H9 (cell line): ENCODE measurements around the gene CCDC138. TPM values are rescaled to one million over a fixed set of nuclear protein-coding genes. Genes with fewer than 3 reads are reported as not detected.

ENCODE experiments used
- DNase-seq: peaks from one replicate; pipeline ENCODE4 v3.0.0-alpha.2; 2017
- H2AFZ ChIP-seq: one replicate; pipeline ENCODE4 v1.6.1; 2013; ENCODE audit warnings: mild to moderate bottlenecking, low read length, control low read depth, moderate library complexity
- H2AK5ac ChIP-seq: 2 replicates; pipeline ENCODE4 v1.6.1; 2013; ENCODE audit warnings: low read length, control low read depth, mixed read lengths; ENCODE audit not compliant: insufficient read length
- H2BK120ac ChIP-seq: one replicate; pipeline ENCODE4 v1.6.1; 2013; ENCODE audit warnings: low read depth, mild to moderate bottlenecking, low read length, control low read depth, inconsistent platforms; ENCODE audit not compliant: poor library complexity, severe bottlenecking
- H2BK12ac ChIP-seq: 2 replicates; pipeline ENCODE4 v1.6.1; 2013; ENCODE audit warnings: low read length, control low read depth, mixed read lengths, low read depth; ENCODE audit not compliant: insufficient read length
- H2BK15ac ChIP-seq: 2 replicates; pipeline ENCODE4 v1.6.1; 2013; ENCODE audit warnings: low read depth, low read length, control low read depth
- H2BK20ac ChIP-seq: one replicate; pipeline ENCODE4 v1.6.1; 2013; ENCODE audit warnings: low read depth, mild to moderate bottlenecking, low read length, control low read depth, inconsistent platforms; ENCODE audit not compliant: poor library complexity, severe bottlenecking
- H2BK5ac ChIP-seq: 2 replicates; pipeline ENCODE4 v1.6.1; 2013; ENCODE audit warnings: low read length, control low read depth, mixed read lengths; ENCODE audit not compliant: insufficient read length
- H3K14ac ChIP-seq: 2 replicates; pipeline ENCODE4 v1.6.1; 2013; ENCODE audit warnings: low read length, control low read depth; ENCODE audit not compliant: insufficient read depth
- H3K18ac ChIP-seq: 2 replicates; pipeline ENCODE4 v1.6.1; 2013; ENCODE audit warnings: low read depth, mild to moderate bottlenecking, mixed read lengths, low read length, control low read depth; ENCODE audit not compliant: insufficient read length
- H3K23ac ChIP-seq: 2 replicates; pipeline ENCODE4 v1.6.1; 2013; ENCODE audit warnings: low read length, control low read depth, mixed read lengths, low read depth; ENCODE audit not compliant: insufficient read length
- H3K23me2 ChIP-seq: 2 replicates; pipeline ENCODE4 v1.6.1; 2013; ENCODE audit warnings: low read depth, mild to moderate bottlenecking, mixed read lengths, low read length, control low read depth; ENCODE audit not compliant: insufficient read length, poor library complexity, severe bottlenecking
- H3K27ac ChIP-seq: 2 replicates; pipeline ENCODE4 v1.5.1; 2013; ENCODE audit warnings: low read length, control low read depth, mixed read lengths, low read depth; ENCODE audit not compliant: insufficient read length
- H3K27me3 ChIP-seq: 2 replicates; pipeline ENCODE4 v1.6.1; 2013; ENCODE audit warnings: low read length, control low read depth, inconsistent platforms; ENCODE audit not compliant: insufficient read depth
- H3K4ac ChIP-seq: 2 replicates; pipeline ENCODE4 v1.6.1; 2013; ENCODE audit warnings: low read depth, mild to moderate bottlenecking, control low read depth, inconsistent platforms, low read length, moderate library complexity
- H3K4me1 ChIP-seq: 2 replicates; pipeline ENCODE4 v1.6.1; 2013; ENCODE audit warnings: low read length, control low read depth, inconsistent platforms; ENCODE audit not compliant: insufficient read depth
- H3K4me2 ChIP-seq: 2 replicates; pipeline ENCODE4 v1.6.1; 2013; ENCODE audit warnings: low read length, control low read depth, mixed read lengths; ENCODE audit not compliant: insufficient read length, insufficient read depth
- H3K56ac ChIP-seq: 2 replicates; pipeline ENCODE4 v1.6.1; 2013; ENCODE audit warnings: low read depth, mild to moderate bottlenecking, mixed read lengths, low read length, control low read depth; ENCODE audit not compliant: insufficient read length
- H3K79me1 ChIP-seq: 2 replicates; pipeline ENCODE4 v1.6.1; 2013; ENCODE audit warnings: low read depth, mild to moderate bottlenecking, moderate library complexity, low read length, control low read depth, inconsistent platforms; ENCODE audit not compliant: insufficient read depth, poor library complexity, severe bottlenecking
- H3K79me2 ChIP-seq: 2 replicates; pipeline ENCODE4 v1.6.1; 2013; ENCODE audit warnings: low read length, control low read depth, inconsistent platforms; ENCODE audit not compliant: insufficient read depth
- H3K9ac ChIP-seq: 2 replicates; pipeline ENCODE4 v1.6.1; 2013; ENCODE audit warnings: low read length, control low read depth, mixed read lengths; ENCODE audit not compliant: insufficient read length; ENCODE audit errors: extremely low read depth
- H3K9me3 ChIP-seq: one replicate; pipeline ENCODE4 v1.6.1; 2013; ENCODE audit warnings: low read depth, low read length, inconsistent platforms; ENCODE audit not compliant: control insufficient read depth
- H3T11ph ChIP-seq: one replicate; pipeline ENCODE4 v1.6.1; 2013; ENCODE audit warnings: mild to moderate bottlenecking, low read length, control low read depth, inconsistent platforms
- H4K20me1 ChIP-seq: one replicate; pipeline ENCODE4 v1.6.1; 2013; ENCODE audit not compliant: control insufficient read depth, insufficient read length, insufficient read depth
- H4K5ac ChIP-seq: 2 replicates; pipeline ENCODE4 v1.6.1; 2013; ENCODE audit warnings: low read depth, mild to moderate bottlenecking, mixed read lengths, low read length, control low read depth; ENCODE audit not compliant: insufficient read length
- H4K8ac ChIP-seq: replicated peaks from 2 replicates; pipeline ENCODE4 v1.6.1; 2013; ENCODE audit warnings: low read length, control low read depth, mixed read lengths, low read depth; ENCODE audit not compliant: insufficient read length
- H4K91ac ChIP-seq: 2 replicates; pipeline ENCODE4 v1.6.1; 2013; ENCODE audit warnings: low read depth, mild to moderate bottlenecking, moderate library complexity, mixed read lengths, low read length, control low read depth; ENCODE audit not compliant: insufficient read length
- H3K27ac Mint-ChIP-seq, 3 experiments: 2 replicates in 2 of 3; 3 replicates in 1 of 3; pipeline ENCODE4 v1.8.0; 2020 to 2021; ENCODE audit warnings: mixed read lengths in 3 of 3, mild to moderate bottlenecking in 1 of 3, moderate library complexity in 1 of 3
- H3K27me3 Mint-ChIP-seq: 2 replicates; pipeline ENCODE4 v1.8.0; 2021; ENCODE audit warnings: low read depth, mild to moderate bottlenecking, moderate library complexity, mixed read lengths
- H3K36me3 Mint-ChIP-seq, 3 experiments: 2 replicates in 2 of 3; 3 replicates in 1 of 3; pipeline ENCODE4 v1.8.0; 2020 to 2021; ENCODE audit warnings: low read depth in 3 of 3, mixed read lengths in 3 of 3; ENCODE audit not compliant: insufficient read depth in 1 of 3
- H3K4me1 Mint-ChIP-seq, 2 experiments: 2 replicates each; pipeline ENCODE4 v1.8.0; 2020; ENCODE audit warnings: mixed read lengths in 2 of 2
- H3K4me3 Mint-ChIP-seq, 2 experiments: 2 replicates in 1 of 2; 3 replicates in 1 of 2; pipeline ENCODE4 v1.8.0; 2020 to 2021; ENCODE audit warnings: mild to moderate bottlenecking in 2 of 2, mixed read lengths in 2 of 2, moderate library complexity in 1 of 2
- H3K9me3 Mint-ChIP-seq, 2 experiments: 2 replicates in 1 of 2; 3 replicates in 1 of 2; pipeline ENCODE4 v1.8.0; 2020; ENCODE audit warnings: mild to moderate bottlenecking in 2 of 2, mixed read lengths in 2 of 2, moderate library complexity in 1 of 2
- CTCF ChIP-seq: fragments of 200-600 bp; sonication (generic); conservative IDR thresholded peaks from 3 replicates; pipeline ENCODE4 v1.8.0; 2021; ENCODE audit warnings: antibody characterized with exemption, mild to moderate bottlenecking
- WGBS: extraction: QIAGEN DNeasy Blood & Tissue Kit; methylation state at CpG from one replicate; pipeline ENCODE4 v1.1.7; 2013; ENCODE audit warnings: missing lambda C conversion rate, low lambda C conversion rate, mixed read lengths; ENCODE audit not compliant: insufficient read length; ENCODE audit errors: extremely low coverage; 5-methylcytosine and 5-hydroxymethylcytosine counted together
- total RNA-seq: library from RNA; stranded (reverse); gene quantifications from 2 replicates; pipeline ENCODE4 v1.2.1, GENCODE V29; 2021

CCDC138 gene
- total RNA-seq, 1 experiment from 2014 or later = 32.7 TPM

- H2BK5ac ChIP-seq = no peak overlapping the region
- no peak overlapping the region for H3K56ac ChIP-seq
Measured at GRCh38 chr2:108778857-108779256, 7.7 kb upstream of the CCDC138 start.

More at GRCh38 chr2:108778857-108779256, 7.7 kb upstream of the CCDC138 start:
- no CpG with 5 or more reads among the region's 2 CpGs for whole genome bisulfite sequencing
- Histone ChIP-seq H3K4me2 (no peak overlapping the region), H4K5ac (no peak overlapping the region), H3K14ac (no peak overlapping the region), H2BK15ac (no peak overlapping the region), H3K79me2 (no peaks in the 10 kb centered on the region), H2BK12ac (no peak overlapping the region), H4K8ac (no peak overlapping the region), H4K20me1 (no peaks in the 10 kb centered on the region), H3K27me3 (no peaks in the 10 kb centered on the region), H3K4me1 (no peaks in the 10 kb centered on the region), H3K9ac (no peak overlapping the region), H3K23ac (no peak overlapping the region), H3K9me3 (no peaks in the 10 kb centered on the region), H3K23me2 (no peaks in the 10 kb centered on the region), H2AFZ (no peak overlapping the region), H3T11ph (no peak overlapping the region), H2AK5ac (no peak overlapping the region), H2BK120ac (no peak overlapping the region), H3K18ac (no peak overlapping the region), H3K4ac (no peak overlapping the region), H3K79me1 (no peaks in the 10 kb centered on the region), H4K91ac (no peak overlapping the region), H2BK20ac (no peak overlapping the region), H3K27ac (no peak overlapping the region)
- no peak for DNase-seq
- Mint-ChIP-seq H3K36me3 (peaks cover 19 to 71% (median 55%) of the 10 kb centered on the region in 3 experiments; a peak in 6 of 7 replicates), H3K27ac (peak overlapping the region in 1 of 3 experiments; percentile 11; a peak in 1 of 7 replicates), H3K27me3 (no peaks in the 10 kb centered on the region), H3K9me3 (no peaks in the 10 kb centered on the region), H3K4me1 (no peaks in the 10 kb centered on the region), H3K4me3 (no peak overlapping the region)
- no peak for TF ChIP-seq CTCF
